Neural crest cell (in vitro differentiated cells): ENCODE measurements around the gene PHF19. TPM values are rescaled to one million over a fixed set of nuclear protein-coding genes. Genes with fewer than 3 reads are reported as not detected.
A peak's percentile ranks its signal among the peaks of the same experiment; 100 is the strongest.

Experiments used
- DNase-seq: peaks from one replicate; pipeline ENCODE4 v3.0.0; 2021; ENCODE audit warnings: low read depth, mixed read lengths, low spot score
- H3K27ac Mint-ChIP-seq: one replicate; pipeline ENCODE4 v1.8.0; 2021; ENCODE audit warnings: mild to moderate bottlenecking, mixed read lengths; ENCODE audit not compliant: unreplicated experiment
- H3K27me3 Mint-ChIP-seq: 2 replicates; pipeline ENCODE4 v1.8.0; 2021; ENCODE audit warnings: low read depth, mild to moderate bottlenecking, mixed read lengths
- H3K36me3 Mint-ChIP-seq: 2 replicates; pipeline ENCODE4 v1.8.0; 2021; ENCODE audit warnings: low read depth, mild to moderate bottlenecking, mixed read lengths
- H3K4me1 Mint-ChIP-seq: 2 replicates; pipeline ENCODE4 v1.8.0; 2021; ENCODE audit warnings: mixed read lengths
- H3K4me3 Mint-ChIP-seq: one replicate; pipeline ENCODE4 v1.8.0; 2021; ENCODE audit warnings: mild to moderate bottlenecking, mixed read lengths
- H3K9me3 Mint-ChIP-seq: 2 replicates; pipeline ENCODE4 v1.8.0; 2021; ENCODE audit warnings: mixed read lengths
- CTCF ChIP-seq: fragments of 200-600 bp; sonication (generic); conservative IDR thresholded peaks from 2 replicates; pipeline ENCODE4 v1.5.0; 2021; ENCODE audit warnings: antibody characterized with exemption, mild to moderate bottlenecking
- total RNA-seq: library from RNA; stranded (reverse); gene quantifications from 2 replicates; pipeline ENCODE4 v1.2.1, GENCODE V29; 2021

The PHF19 gene
- total RNA-seq, 1 donor from 2014 or later, result 110 TPM

- Mint-ChIP-seq H3K4me1 (peaks cover 30% of the 10 kb centered on the region), H3K36me3 (peaks cover 15% of the 10 kb centered on the region), H3K9me3 (no peaks in the 10 kb centered on the region), H3K27ac (peak overlapping the region; percentile 84), H3K4me3 (peak overlapping the region; percentile 89), H3K27me3 (no peaks in the 10 kb centered on the region)
- TF ChIP-seq CTCF, result peak; percentile 20
- no peak for DNase-seq
Measured at GRCh38 chr9:120869360-120869687, 7.7 kb downstream of the PHF19 start.

DNA sequence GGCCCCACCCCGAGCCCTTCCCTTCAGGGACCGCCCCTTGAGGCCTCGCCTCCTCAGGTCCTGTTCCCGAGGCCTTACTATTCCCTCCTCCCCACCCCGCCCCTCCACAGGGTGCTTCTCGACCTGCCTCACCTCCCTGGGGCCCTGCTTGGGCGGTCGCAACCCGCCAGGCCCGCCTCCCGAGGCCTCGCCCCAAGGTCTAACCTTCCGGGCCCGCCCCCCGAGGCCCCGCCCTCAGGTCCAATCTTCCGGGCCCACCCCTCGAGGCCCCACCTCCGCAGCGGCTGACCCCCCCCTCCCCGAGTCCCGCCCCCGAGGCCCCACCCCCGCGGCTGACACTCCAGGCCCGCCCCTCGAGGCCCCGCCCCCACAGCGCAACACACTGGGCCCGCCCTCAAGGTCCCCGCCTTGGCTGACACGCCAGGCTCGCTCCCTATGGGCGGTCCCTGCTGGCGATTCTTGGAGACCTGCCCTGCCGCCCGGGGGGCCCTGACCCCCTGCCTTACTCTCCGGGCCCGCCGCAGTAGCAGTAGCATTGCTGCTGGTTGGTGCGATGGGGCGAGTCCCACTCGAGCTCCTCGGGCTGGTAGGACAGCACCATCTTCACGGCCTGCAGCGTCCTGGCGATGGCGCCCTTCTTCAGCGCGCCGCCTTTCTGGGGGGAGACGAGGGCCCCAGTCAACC, 8.2 kb downstream of the PHF19 start:
- peak overlapping the region; percentile 89 for H3K4me3 Mint-ChIP-seq

GRCh38 chr9:120868339-120868675, 8.7 kb downstream of the PHF19 start:
- Mint-ChIP-seq H3K27ac (no peak overlapping the region), H3K36me3 (peaks cover 15% of the 10 kb centered on the region), H3K27me3 (no peaks in the 10 kb centered on the region), H3K4me3 (peak overlapping the region; percentile 66), H3K4me1 (peaks cover 23% of the 10 kb centered on the region), H3K9me3 (no peaks in the 10 kb centered on the region)
- no peak for TF ChIP-seq CTCF
- DNase-seq, result no peak

More for the DNA sequence above, 8.2 kb downstream of the PHF19 start:
- H3K27ac Mint-ChIP-seq, result peak overlapping the region; percentile 84
- H3K4me1 Mint-ChIP-seq, result peaks cover 28% of the 10 kb centered on the region
- H3K36me3 Mint-ChIP-seq, result peaks cover 19% of the 10 kb centered on the region
- peak; percentile 42 for TF ChIP-seq CTCF
- peak; percentile 90 for DNase-seq
- no peaks in the 10 kb centered on the region for H3K27me3 Mint-ChIP-seq
- H3K9me3 Mint-ChIP-seq, result no peaks in the 10 kb centered on the region

- Mint-ChIP-seq H3K27ac (no peak overlapping the region), H3K4me1 (peaks cover 23% of the 10 kb centered on the region), H3K9me3 (no peaks in the 10 kb centered on the region), H3K4me3 (peak overlapping the region; percentile 66), H3K36me3 (peaks cover 15% of the 10 kb centered on the region), H3K27me3 (no peaks in the 10 kb centered on the region)
- DNase-seq, result no peak
- no peak for TF ChIP-seq CTCF
Measured at GRCh38 chr9:120867676-120868338, 9.2 kb downstream of the PHF19 start.

- DNase-seq, result no peak
- TF ChIP-seq CTCF, result no peak
- Mint-ChIP-seq H3K4me3 (no peak overlapping the region), H3K9me3 (no peaks in the 10 kb centered on the region), H3K27ac (no peak overlapping the region), H3K4me1 (peaks cover 19% of the 10 kb centered on the region), H3K27me3 (no peaks in the 10 kb centered on the region), H3K36me3 (peaks cover 11% of the 10 kb centered on the region)
Measured at GRCh38 chr9:120866651-120867050, 10.3 kb downstream of the PHF19 start.
